C4-2B (cell line): ENCODE data around the gene MED15.

Source experiments
- ZFX ChIP-seq: fragments of 450-650 bp; IDR thresholded peaks from 2 replicates; pipeline ENCODE4 v1.6.1; 2017
- TF ChIP-seq, protein P1 (sequence below): fragments of 450-650 bp; conservative IDR thresholded peaks from 2 replicates; pipeline ENCODE4 v1.5.1; 2017; ENCODE audit warnings: mild to moderate bottlenecking

DNA sequence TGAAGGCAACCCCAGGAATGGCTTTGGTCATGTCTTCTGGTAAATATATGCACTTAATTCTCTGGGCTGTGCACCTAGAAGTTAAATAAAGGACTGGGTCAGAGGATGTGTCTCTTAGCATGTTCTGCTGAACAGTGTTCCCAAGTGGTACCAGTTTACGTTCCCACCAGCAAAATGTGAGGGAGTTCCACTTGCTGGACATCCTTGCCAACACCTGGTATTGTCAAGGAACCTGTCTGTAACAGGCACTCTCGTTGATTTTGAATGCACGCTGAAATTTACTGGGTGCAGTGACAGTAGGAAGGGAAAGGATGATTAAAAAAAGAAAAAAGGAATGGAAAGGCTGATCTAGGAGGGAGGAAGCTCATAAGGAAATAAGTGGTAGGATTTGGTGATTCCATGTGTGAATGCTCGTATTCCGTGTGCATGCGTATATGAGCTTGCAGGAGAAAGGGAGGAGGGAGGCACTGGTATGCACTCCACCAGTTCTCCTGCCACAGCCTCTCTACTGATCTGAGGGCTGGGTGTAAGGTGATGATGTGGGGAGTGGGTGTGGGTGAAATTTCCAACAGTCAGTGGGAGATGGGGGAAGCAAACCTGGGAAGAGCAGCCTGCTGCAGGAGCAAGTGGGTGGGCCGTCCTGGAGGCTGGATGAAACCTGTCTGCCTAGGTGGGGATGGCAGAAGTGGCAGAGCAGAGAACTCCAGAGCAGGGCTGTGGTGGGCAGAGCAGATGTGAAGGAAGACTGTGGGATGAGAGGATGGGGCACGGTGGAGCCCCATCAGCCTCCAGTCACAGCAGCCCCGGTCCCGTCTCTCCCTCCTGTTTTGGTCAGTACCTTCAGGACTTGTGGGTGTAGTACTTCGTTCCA is 15.0 kb downstream of the MED15 start:
- TF ChIP-seq, protein P1, sequence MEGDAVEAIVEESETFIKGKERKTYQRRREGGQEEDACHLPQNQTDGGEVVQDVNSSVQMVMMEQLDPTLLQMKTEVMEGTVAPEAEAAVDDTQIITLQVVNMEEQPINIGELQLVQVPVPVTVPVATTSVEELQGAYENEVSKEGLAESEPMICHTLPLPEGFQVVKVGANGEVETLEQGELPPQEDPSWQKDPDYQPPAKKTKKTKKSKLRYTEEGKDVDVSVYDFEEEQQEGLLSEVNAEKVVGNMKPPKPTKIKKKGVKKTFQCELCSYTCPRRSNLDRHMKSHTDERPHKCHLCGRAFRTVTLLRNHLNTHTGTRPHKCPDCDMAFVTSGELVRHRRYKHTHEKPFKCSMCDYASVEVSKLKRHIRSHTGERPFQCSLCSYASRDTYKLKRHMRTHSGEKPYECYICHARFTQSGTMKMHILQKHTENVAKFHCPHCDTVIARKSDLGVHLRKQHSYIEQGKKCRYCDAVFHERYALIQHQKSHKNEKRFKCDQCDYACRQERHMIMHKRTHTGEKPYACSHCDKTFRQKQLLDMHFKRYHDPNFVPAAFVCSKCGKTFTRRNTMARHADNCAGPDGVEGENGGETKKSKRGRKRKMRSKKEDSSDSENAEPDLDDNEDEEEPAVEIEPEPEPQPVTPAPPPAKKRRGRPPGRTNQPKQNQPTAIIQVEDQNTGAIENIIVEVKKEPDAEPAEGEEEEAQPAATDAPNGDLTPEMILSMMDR: no peak
- TF ChIP-seq ZFX: no peak
